ENCODE results near the gene TFPI. TPM values are rescaled to one million over a fixed set of nuclear protein-coding genes. Genes with fewer than 3 reads are reported as not detected.
"Not testable (repeated sequence)": the region's sequence is repeated elsewhere in the genome, so short reads cannot be mapped to it uniquely, and the experiment has no call there.

TFPI gene
- total RNA-seq, 1 donor from 2014 or later: 1.2 TPM

DNA sequence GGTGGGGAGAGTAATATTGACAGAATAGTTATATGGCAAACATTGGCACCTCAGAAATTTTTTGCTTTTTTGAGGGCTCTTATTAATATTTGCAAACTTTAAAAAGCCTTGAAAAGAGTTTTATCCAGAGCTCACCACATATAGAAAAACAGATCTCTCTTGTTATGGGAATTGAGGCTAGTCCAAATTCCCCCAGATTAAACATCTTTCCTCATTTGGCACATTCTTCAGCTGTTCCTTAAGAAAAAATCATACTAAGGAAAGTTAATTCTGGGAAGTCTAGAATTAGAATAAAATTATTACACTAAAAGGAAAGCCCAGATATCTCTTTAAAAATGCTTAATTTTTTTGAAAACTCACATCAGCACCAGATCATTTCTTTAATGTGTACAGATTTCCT is 5.6 kb downstream of the TFPI start:
- Mint-ChIP-seq H3K4me1 (peaks cover 2% of the 10 kb centered on the region), H3K4me3 (no peak overlapping the region), H3K36me3 (ENCODE audit: low read depth) (no peaks in the 10 kb centered on the region), H3K9me3 (no peaks in the 10 kb centered on the region), H3K27me3 (peaks cover 17% of the 10 kb centered on the region), H3K27ac (no peak overlapping the region)
- no peak for DNase-seq
- intact Hi-C loops (cut with micrococcal nuclease): no loop called here

DNA sequence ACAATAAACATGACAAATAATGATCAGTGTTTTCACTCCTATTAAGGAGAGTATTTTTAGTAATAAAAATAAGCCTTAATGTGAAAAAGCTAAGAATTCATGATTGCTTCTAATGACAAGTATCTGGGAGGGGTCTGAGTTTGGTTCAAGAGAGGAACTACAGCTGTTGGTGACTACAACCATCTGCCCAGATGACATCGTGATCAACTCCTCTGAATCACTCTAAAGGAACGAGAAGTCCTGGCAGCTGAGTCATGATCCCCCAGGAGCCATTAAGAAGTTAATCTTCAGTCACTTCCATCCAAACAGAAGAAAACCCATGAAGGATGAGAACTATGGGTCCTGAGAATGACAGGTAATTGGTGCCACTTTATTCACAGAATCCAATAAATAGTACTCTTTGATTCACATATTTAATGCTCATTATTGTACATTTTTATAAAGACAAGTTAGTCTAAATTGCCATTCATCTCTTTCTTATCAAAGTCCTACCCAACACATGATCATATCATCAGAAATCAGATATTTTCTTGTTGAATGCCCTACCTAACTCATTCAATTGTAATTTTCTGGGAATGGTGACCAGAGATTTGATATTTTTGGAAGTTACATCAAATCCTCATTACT is 6.8 kb downstream of the TFPI start:
- DNase-seq: no peak
- intact Hi-C loops (cut with micrococcal nuclease): no loop called here
- no peaks in the 10 kb centered on the region for H3K4me1 Mint-ChIP-seq
- no peak overlapping the region for H3K4me3 Mint-ChIP-seq
- no peak overlapping the region for H3K27ac Mint-ChIP-seq
- H3K27me3 Mint-ChIP-seq: peaks cover 16% of the 10 kb centered on the region
- no peaks in the 10 kb centered on the region for H3K9me3 Mint-ChIP-seq
- H3K36me3 Mint-ChIP-seq (ENCODE audit: low read depth): no peaks in the 10 kb centered on the region

DNA sequence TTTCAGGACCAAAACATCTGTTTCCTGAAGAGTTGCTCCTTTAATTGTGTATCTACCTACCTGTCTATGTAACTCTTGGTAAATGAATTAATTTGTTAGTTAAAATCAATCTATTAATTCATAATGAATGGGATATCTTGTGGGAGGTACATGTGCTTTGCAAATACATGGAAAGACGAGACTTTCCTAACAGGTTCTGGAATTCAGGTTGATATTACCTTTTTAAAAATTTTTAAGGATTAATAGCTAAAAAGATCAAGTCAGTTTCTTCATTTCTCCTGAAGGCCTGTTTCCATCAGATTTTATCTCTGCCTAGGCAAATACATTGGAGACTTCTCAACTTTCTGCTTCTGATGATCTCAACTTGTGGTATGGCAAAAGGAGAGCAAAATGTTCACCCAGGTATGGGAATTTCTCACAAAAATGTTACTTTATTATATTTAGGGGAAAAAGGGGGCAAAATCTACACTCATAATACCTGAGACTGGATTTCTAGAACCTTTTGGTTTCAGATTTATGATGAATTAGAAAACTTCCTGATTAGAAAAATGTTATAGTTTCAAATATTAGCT is 7.4 kb downstream of the TFPI start:
- intact Hi-C loops (cut with micrococcal nuclease): no loop called here
- H3K27ac Mint-ChIP-seq: no peak overlapping the region
- H3K4me3 Mint-ChIP-seq: no peak overlapping the region
- H3K9me3 Mint-ChIP-seq: no peaks in the 10 kb centered on the region
- H3K27me3 Mint-ChIP-seq: peaks cover 16% of the 10 kb centered on the region
- H3K36me3 Mint-ChIP-seq (ENCODE audit: low read depth): no peaks in the 10 kb centered on the region
- DNase-seq: no peak
- no peaks in the 10 kb centered on the region for H3K4me1 Mint-ChIP-seq

DNA sequence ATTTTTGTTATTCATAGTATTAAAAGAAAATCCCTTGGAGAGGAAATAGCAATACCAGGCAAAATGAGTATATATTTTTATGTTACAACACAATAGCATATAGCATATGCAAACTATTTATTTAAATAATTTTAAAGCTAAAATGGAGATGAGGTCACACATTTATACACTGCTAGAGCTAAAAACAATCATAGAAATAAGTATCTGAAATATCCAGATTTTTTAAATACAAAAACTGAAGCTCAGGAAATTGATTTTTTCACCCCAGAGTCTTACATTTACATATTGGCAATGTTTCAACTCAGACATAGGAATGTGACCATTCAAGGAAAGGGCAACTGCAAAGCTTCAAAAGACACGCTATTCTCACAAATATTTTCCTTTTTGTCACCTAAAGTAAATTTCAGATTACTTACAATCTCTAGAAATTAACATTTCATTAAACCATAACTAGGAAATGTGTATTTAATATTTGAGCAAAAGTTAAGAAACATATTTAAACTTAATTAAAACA is 8.9 kb downstream of the TFPI start:
- Mint-ChIP-seq H3K4me3 (no peak overlapping the region), H3K27me3 (peaks cover 14% of the 10 kb centered on the region), H3K9me3 (no peaks in the 10 kb centered on the region), H3K4me1 (no peaks in the 10 kb centered on the region), H3K36me3 (ENCODE audit: low read depth) (no peaks in the 10 kb centered on the region), H3K27ac (no peak overlapping the region)
- intact Hi-C loops (cut with micrococcal nuclease): no loop called here
- DNase-seq: no peak

DNA sequence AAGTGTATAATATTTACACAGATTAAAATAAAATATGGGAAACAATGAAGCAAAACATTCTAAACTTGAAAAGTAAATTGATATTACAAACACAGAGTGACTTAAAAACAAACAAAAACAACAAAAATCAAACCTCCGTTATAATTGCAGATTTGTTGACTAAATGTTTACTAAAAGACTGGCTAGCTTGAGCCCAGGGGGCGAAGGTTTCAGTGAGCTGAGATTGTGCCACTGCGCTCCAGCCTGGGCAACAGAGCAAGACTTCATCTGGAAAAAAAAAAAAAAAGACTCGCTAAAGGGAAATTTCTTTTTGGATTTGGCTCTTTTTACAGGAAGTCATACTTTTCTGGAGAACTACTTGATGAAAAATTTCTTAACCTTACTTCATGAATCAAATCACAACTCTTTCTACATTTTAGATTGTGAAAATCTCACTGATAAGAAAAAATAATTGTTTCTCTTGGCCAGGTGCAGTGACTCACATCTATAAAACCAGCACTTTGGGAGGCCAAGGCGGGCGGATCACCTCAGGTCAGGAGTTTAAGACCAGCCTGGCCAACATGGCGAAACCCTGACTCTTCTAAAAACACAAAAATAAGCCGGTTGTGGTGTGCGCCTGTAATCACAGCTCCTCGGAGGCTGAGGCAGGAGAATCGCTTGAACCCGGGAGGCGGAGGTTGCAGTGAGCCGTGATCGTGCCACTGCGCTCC is 9.7 kb downstream of the TFPI start:
- Mint-ChIP-seq H3K9me3 (no peaks in the 10 kb centered on the region), H3K27ac (no peak overlapping the region), H3K36me3 (ENCODE audit: low read depth) (no peaks in the 10 kb centered on the region), H3K4me1 (no peaks in the 10 kb centered on the region), H3K4me3 (no peak overlapping the region), H3K27me3 (peaks cover 11% of the 10 kb centered on the region)
- intact Hi-C loops (cut with micrococcal nuclease): no loop called here
- DNase-seq: no peak

DNA sequence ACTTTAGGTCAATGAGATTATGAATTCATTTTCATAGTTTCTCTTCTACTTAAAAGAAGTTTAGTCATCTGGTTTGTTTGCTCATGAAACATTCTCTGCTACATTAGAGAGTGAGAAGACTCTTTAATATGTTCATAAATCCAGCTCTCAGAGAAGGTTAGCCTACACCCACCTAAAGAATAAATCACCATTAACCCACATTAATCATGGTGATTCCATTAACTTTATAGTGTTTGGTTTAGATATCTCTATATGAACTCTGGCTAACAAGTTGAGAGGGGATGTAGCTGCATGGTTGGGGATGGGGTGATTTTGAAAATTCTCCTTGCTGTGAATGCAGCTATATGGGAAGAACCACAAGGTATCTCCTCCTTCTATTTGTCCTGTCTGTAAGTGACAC is 10.7 kb downstream of the TFPI start:
- no peak for DNase-seq
- H3K4me1 Mint-ChIP-seq: no peaks in the 10 kb centered on the region
- H3K36me3 Mint-ChIP-seq (ENCODE audit: low read depth): no peaks in the 10 kb centered on the region
- H3K27ac Mint-ChIP-seq: no peak overlapping the region
- intact Hi-C loops (cut with micrococcal nuclease): no loop called here
- peaks cover 7% of the 10 kb centered on the region for H3K27me3 Mint-ChIP-seq
- no peaks in the 10 kb centered on the region for H3K9me3 Mint-ChIP-seq
- no peak overlapping the region for H3K4me3 Mint-ChIP-seq

DNA sequence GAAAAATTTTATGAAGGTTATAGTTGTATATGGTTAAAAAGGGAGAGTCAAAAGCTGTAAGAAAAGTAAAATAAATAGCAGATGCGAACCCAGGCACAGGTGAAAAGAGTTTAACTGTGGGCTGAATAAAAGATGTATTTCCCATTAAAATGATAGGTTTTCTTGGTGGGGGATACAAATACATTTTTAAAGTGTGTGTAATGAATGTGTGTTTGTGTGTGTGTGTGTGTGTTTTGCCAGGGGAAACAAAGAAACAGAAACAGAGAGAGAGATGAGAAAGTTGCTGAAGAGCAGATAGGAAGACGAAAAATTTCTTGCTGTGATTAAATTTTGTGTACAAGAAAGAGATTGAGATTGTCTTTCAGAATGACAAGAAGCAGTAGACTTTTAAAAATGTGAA is 12.1 kb downstream of the TFPI start:
- peaks cover 2% of the 10 kb centered on the region for H3K27me3 Mint-ChIP-seq
- intact Hi-C loops (cut with micrococcal nuclease): no loop called here
- DNase-seq: no peak
- no peaks in the 10 kb centered on the region for H3K4me1 Mint-ChIP-seq
- no peaks in the 10 kb centered on the region for H3K36me3 Mint-ChIP-seq (ENCODE audit: low read depth)
- H3K27ac Mint-ChIP-seq: no peak overlapping the region
- no peak overlapping the region for H3K4me3 Mint-ChIP-seq
- H3K9me3 Mint-ChIP-seq: no peaks in the 10 kb centered on the region

DNA sequence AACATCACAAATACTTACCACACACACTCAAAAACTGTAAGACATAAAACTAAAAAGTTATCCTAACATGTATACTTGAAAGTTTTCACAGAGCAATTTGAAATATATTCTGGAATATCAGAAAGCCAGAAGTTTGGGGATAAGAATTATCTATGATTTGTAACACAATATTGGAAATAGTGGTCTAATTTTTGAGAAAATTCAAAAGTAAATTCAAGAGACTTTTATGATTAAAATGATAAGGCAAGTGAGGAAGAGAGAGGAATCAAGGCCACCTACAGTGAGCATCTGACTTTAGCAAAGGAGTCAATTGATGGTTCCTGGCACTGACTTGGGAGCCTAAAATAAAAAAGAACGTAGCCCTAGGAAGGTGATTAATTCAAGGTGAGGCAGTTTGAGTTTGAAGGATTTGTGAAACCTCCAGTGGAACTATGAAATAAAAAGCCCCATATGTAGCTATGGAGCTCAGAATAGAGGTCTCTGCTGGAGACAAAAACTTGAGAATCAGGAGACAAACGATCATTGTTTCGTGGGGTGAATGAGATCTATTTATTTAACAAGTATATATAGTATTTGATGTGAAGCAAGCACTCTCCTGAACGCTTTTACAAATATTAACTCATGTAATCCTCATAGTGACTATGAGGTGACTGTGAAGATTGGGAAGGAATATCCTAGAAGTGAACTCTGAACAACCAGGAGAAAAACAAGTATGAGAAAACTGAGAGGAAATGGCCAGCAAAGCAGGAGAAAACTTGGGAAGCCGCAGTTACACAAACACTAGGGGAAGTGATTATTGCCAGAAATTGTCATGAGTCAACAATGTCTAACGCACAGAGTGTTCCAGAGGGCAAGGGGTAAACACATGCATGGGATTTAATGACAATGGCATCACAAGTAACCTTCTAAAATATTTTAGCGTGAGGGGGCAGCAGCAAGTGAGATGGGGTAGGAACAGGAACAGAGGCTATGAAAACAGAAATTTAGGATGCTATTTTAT is 12.8 kb downstream of the TFPI start:
- H3K9me3 Mint-ChIP-seq: no peaks in the 10 kb centered on the region
- H3K36me3 Mint-ChIP-seq (ENCODE audit: low read depth): no peaks in the 10 kb centered on the region
- no peak overlapping the region for H3K4me3 Mint-ChIP-seq
- intact Hi-C loops (cut with micrococcal nuclease): no loop called here
- no peaks in the 10 kb centered on the region for H3K27me3 Mint-ChIP-seq
- H3K4me1 Mint-ChIP-seq: no peaks in the 10 kb centered on the region
- DNase-seq: no peak
- no peak overlapping the region for H3K27ac Mint-ChIP-seq

DNA sequence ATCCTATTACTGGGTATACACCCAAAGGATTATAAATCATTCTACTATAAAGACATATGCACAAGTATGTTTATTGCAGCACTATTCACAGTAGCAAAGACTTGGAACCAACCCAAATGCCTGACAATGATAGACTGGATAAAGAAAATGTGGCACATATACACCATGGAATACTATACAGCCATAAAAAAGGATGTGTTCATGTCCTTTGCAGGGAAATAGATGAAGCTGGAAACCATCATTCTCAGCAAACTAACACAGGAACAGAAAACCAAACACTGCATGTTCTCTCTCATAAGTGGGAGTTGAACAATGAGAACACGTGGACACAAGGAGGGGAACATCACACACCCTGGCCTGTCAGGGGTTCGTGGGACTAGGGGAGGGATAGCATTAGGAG is 16.0 kb downstream of the TFPI start:
- intact Hi-C loops (cut with micrococcal nuclease); H3K36me3 Mint-ChIP-seq (ENCODE audit: low read depth); H3K9me3 Mint-ChIP-seq; DNase-seq; H3K4me1 Mint-ChIP-seq; H3K27me3 Mint-ChIP-seq; H3K4me3 Mint-ChIP-seq; H3K27ac Mint-ChIP-seq: not testable (repeated sequence)

DNA sequence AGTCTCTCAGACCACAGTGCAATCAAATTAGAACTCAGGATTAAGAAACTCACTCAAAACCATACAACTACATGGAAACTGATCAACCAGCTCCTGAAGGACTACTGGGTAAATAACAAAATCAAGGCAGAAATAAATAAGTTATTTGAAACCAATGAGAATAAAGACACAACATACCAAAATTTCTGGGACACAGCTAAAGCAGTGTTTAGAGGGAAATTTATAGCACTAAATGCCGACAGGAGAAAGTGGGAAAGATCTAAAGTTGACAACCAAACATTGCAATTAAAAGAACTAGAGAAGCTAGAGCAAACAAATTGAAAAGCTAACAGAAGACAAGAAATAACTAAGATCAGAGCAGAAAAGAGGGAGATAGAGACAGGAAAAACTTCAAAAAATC is 18.9 kb downstream of the TFPI start:
- H3K9me3 Mint-ChIP-seq; H3K27ac Mint-ChIP-seq; H3K4me1 Mint-ChIP-seq; H3K27me3 Mint-ChIP-seq; H3K4me3 Mint-ChIP-seq; intact Hi-C loops (cut with micrococcal nuclease); DNase-seq; H3K36me3 Mint-ChIP-seq (ENCODE audit: low read depth): not testable (repeated sequence)

DNA sequence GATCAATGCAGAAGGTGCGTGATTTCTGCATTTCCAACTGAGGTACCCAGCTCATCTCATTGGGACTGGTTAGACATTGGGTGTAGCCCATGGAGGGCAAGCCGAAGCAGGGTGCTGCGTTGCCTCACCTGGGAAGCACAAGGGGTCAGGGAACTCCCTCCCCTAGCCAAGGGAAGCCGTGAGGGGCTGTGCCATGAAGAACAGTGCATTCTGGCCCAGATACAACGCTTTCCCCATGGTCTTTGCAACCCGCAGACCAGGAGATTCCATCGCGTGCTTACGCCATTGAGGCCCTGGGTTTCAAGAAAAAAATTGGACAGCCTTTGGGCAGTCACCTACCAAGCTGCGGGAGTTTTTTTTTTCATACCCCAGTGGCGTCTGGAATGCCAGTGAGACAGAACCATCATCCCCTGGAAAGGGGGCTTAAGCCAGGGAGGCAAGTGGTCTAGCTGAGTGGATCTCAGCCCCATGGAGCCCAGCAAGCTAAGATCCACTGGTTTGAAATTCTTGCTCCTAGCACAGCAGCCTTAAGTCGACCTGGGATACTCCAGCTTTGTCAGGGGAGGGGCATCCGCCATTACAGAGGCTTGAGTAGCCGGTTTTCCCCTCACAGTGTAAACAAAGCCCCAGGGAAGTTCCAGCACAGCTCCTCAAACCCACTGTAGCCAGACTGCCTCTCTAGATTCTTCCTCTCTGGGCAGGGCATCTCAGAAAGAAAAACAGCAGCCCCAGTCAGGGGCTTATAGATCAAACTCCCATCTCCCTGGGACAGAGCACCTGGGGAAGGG is 21.7 kb downstream of the TFPI start:
- H3K27me3 Mint-ChIP-seq: no peaks in the 10 kb centered on the region
- intact Hi-C loops (cut with micrococcal nuclease): no loop called here
- H3K9me3 Mint-ChIP-seq: peaks cover 7% of the 10 kb centered on the region
- no peak for DNase-seq
- H3K4me1 Mint-ChIP-seq: no peaks in the 10 kb centered on the region
- no peak overlapping the region for H3K27ac Mint-ChIP-seq
- H3K4me3 Mint-ChIP-seq: no peak overlapping the region
- H3K36me3 Mint-ChIP-seq (ENCODE audit: low read depth): no peaks in the 10 kb centered on the region

DNA sequence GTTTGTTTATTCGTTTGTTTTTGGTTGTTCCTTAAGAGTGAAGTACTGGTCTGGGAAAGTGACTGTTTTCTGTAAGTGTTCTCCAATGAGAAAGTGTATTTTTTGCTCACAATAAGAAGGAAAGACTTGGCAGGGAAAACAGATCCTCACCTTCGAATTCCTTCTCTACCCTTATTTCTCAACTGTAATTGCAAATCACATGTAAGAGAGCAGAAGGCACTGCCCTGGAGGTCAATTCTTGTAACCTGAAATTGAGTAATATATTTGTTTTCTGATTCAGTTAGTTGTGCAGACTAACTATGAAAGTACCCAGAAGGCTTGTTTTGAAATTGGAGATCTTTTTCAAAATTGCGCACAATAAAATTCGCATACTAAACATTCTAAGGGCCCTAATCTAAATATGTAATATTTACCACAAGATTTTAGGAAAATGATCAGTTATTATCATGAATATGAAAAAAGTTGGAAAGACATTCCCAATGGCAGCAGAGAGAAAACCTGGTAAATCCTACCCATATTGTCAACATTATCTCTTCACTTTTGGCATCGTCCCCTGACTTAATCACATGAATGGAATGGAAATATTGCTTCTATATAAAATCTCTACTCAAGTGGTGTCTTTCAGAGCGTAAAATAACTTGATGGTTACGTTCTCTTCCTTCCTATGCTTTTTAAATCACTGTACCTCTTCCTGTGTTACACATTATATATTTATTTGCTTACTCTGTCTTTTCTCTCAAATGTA is 24.1 kb downstream of the TFPI start:
- Mint-ChIP-seq H3K4me3 (no peak overlapping the region), H3K27ac (no peak overlapping the region), H3K4me1 (no peaks in the 10 kb centered on the region), H3K9me3 (peaks cover 2% of the 10 kb centered on the region), H3K27me3 (peaks cover 3% of the 10 kb centered on the region), H3K36me3 (ENCODE audit: low read depth) (no peaks in the 10 kb centered on the region)
- no peak for DNase-seq
- intact Hi-C loops (cut with micrococcal nuclease): no loop called here
